ENCODE data around the gene GAL3ST1.
"Not testable (repeated sequence)": the region's sequence is repeated elsewhere in the genome, so short reads cannot be mapped to it uniquely, and the experiment has no call there.

The GAL3ST1 gene

DNA sequence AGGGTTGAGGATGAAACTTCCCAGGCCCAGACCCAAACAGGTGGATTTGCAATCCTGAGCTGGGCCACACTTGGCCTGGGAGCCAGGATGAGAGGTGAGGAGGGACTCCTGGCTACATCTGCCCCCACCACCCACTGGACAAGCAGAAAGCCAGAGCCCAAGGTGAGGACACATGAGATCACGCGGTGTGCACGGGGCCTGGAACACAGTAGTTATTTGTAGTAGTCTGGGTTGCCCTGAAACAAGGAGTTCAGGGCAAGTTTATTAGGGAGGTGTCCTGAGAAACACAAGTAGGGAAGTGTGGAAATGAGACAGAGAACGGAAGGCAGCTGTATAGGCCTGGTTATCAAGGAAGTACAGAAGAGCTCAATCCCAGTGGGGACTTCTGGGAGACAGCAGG is 27.3 kb downstream of the GAL3ST1 start:
- peaks cover 38% of the 10 kb centered on the region for H3K27me3 Mint-ChIP-seq (ENCODE audit: low read depth, poor library complexity)
- H3K9me3 Mint-ChIP-seq = peaks cover 6% of the 10 kb centered on the region
- H3K36me3 Mint-ChIP-seq (ENCODE audit: low read depth) = no peaks in the 10 kb centered on the region
- TF ChIP-seq, protein P1, sequence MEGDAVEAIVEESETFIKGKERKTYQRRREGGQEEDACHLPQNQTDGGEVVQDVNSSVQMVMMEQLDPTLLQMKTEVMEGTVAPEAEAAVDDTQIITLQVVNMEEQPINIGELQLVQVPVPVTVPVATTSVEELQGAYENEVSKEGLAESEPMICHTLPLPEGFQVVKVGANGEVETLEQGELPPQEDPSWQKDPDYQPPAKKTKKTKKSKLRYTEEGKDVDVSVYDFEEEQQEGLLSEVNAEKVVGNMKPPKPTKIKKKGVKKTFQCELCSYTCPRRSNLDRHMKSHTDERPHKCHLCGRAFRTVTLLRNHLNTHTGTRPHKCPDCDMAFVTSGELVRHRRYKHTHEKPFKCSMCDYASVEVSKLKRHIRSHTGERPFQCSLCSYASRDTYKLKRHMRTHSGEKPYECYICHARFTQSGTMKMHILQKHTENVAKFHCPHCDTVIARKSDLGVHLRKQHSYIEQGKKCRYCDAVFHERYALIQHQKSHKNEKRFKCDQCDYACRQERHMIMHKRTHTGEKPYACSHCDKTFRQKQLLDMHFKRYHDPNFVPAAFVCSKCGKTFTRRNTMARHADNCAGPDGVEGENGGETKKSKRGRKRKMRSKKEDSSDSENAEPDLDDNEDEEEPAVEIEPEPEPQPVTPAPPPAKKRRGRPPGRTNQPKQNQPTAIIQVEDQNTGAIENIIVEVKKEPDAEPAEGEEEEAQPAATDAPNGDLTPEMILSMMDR (IDR thresholded peaks at IDR 0.05) = no peak
- H3K4me1 Mint-ChIP-seq = peaks cover 39% of the 10 kb centered on the region
- H3K4me3 Mint-ChIP-seq = no peak overlapping the region
- no peak for DNase-seq
- no peak overlapping the region for H3K27ac Mint-ChIP-seq

DNA sequence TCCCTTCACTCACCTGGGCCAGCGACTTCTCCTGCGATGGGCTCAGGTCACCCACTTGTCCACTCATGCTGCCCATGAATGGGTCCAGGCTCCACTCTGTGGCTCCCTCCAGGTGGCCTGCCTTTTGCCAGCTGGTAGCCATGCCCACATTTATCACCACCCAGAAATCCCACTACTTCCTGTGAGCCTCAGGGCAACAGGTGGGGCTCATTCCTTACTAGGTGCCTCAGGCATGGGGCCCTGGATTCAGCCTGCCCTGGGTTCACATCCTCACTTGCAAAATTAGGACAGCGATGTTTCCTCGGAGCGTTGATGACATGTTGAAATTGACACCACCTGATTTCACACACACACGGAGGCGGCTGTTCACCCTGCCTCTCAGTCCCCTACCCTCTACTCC is 27.8 kb downstream of the GAL3ST1 start, which contains the start of gene SEC14L6:
Gene SEC14L6, minus strand, starts transcription at position 126 of the 400 bp plus-strand sequence. Its CDS starts 59 bp downstream, at position 67.
- TF ChIP-seq, protein P1 (IDR thresholded peaks at IDR 0.05) = no peak
- DNase-seq = no peak
- Mint-ChIP-seq H3K36me3 (ENCODE audit: low read depth) (no peaks in the 10 kb centered on the region), H3K4me3 (no peak within 1 kb of the TSS), H3K4me1 (peaks cover 39% of the 10 kb centered on the region), H3K27ac (no peak within 1 kb of the TSS), H3K9me3 (peaks cover 6% of the 10 kb centered on the region), H3K27me3 (ENCODE audit: low read depth, poor library complexity) (peaks cover 41% of the 10 kb centered on the region)

DNA sequence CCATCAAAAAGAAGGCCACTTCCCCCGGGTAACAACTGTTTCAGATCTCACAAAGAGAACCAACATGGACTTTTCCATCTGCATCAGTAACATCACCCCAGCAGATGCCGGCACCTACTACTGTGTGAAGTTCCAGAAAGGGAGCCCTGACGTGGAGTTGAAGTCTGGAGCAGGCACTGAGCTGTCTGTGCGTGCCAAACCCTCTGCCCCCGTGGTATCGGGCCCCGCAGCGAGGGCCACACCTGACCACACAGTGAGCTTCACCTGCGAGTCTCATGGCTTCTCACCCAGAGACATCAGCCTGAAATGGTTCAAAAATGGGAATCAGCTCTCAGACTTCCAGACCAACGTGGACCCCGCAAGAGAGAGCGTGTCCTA is 31.7 kb downstream of the GAL3ST1 start:
- H3K36me3 Mint-ChIP-seq (ENCODE audit: low read depth) = no peaks in the 10 kb centered on the region
- TF ChIP-seq, protein P1 (IDR thresholded peaks at IDR 0.05) = no peak
- H3K27ac Mint-ChIP-seq = no peak overlapping the region
- peak overlapping the region; percentile 83 for H3K4me3 Mint-ChIP-seq
- peaks cover 43% of the 10 kb centered on the region for H3K4me1 Mint-ChIP-seq
- peaks cover 6% of the 10 kb centered on the region for H3K9me3 Mint-ChIP-seq
- no peak for DNase-seq
- H3K27me3 Mint-ChIP-seq (ENCODE audit: low read depth, poor library complexity) = peaks cover 46% of the 10 kb centered on the region

DNA sequence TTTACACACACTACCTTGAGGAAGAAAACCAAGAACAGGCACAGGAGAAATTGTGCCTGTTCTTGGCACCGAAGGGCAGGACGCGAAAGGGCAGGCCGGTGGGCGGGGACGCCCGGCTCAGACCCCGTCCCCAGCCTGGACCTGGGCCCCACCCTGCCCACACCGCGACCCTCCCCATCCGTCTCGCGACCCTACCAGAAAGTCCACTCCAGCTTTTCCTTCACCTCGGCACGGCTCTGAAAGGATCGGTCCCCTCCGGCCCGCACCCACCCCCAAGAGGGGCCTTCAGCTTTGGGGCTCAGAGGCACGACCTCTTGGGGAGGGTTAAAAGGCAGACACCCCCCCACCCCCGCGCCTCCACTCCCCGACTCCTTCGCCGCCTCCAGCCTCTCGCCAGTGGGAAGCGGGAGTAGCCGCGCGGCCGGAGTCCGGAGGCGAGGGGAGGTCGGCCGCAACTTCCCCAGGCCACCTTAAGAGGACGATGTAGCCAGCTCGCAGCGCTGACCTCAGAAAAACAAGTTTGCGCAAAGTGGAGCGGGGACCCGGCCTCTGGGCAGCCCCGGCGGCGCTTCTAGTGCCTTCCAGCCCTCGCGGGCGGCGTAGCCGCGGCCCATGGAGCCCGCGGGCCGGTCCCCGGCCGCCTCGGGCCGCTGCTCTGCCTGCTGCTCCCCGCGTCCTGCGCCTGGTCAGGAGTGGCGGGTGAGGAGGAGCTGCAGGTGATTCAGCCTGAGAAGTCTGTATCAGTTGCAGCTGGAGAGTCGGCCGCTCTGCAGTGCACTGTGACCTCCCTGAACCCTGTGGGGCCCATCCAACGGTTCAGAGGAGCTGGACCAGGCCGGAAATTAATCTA is 32.3 kb downstream of the GAL3ST1 start:
- Mint-ChIP-seq H3K27me3 (ENCODE audit: low read depth, poor library complexity) (peaks cover 43% of the 10 kb centered on the region), H3K27ac (no peak overlapping the region), H3K9me3 (peaks cover 6% of the 10 kb centered on the region), H3K4me3 (peak overlapping the region; percentile 83), H3K36me3 (ENCODE audit: low read depth) (no peaks in the 10 kb centered on the region), H3K4me1 (peaks cover 47% of the 10 kb centered on the region)
- TF ChIP-seq, protein P1 (IDR thresholded peaks at IDR 0.05) = no peak
- DNase-seq = peak; percentile 64

DNA sequence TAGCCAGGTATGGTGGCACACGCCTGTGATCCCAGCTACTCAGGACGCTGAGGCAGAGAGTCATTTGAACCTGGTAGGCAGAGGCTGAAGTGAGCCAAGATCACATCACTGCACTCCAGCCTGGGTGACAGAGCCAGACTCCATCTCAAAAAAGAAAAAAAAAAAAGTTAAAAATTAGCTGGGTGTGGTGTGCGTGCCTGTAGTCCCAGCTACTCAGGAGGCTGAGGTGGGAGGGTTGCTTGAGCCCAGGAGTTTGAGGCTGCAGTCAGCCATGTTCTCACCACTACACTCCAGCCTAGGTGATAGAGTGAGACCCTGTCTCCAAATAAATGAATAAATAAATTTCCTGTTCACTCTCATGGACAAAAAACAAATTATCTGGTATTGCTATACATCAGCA is 33.0 kb downstream of the GAL3ST1 start:
- not testable (repeated sequence) for H3K27ac Mint-ChIP-seq
- H3K4me1 Mint-ChIP-seq = peaks cover 41% of the 10 kb centered on the region

DNA sequence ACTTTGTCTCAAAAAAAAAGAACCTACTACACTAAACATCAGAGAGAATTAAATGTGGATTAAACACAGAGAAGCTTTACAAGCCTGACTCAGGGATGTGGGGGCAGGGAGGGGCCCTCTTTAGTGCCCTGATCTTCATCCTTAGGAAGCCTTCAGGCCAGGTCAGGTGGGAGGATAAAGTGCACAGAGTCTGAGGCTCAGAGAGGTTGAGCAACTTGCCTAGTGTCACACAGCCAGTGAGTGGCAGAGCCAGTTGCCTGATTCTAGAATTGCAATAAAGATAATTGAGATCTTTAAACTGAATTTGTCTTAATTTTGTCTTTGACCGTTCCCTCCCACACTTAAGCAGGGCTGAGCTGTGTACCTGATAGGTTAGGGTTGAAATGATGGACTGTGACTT is 35.1 kb downstream of the GAL3ST1 start:
- H3K36me3 Mint-ChIP-seq (ENCODE audit: low read depth) = no peaks in the 10 kb centered on the region
- H3K4me1 Mint-ChIP-seq = peaks cover 33% of the 10 kb centered on the region
- no peak overlapping the region for H3K27ac Mint-ChIP-seq
- H3K27me3 Mint-ChIP-seq (ENCODE audit: low read depth, poor library complexity) = peaks cover 42% of the 10 kb centered on the region
- TF ChIP-seq, protein P1 (IDR thresholded peaks at IDR 0.05) = no peak
- no peaks in the 10 kb centered on the region for H3K9me3 Mint-ChIP-seq
- DNase-seq = no peak
- H3K4me3 Mint-ChIP-seq = no peak overlapping the region

More for the DNA sequence above, 33.0 kb downstream of the GAL3ST1 start:
- not testable (repeated sequence) for H3K9me3 Mint-ChIP-seq; DNase-seq; H3K36me3 Mint-ChIP-seq (ENCODE audit: low read depth)
- peak overlapping the region; percentile 82 for H3K4me3 Mint-ChIP-seq
- H3K27me3 Mint-ChIP-seq (ENCODE audit: low read depth, poor library complexity) = peaks cover 43% of the 10 kb centered on the region
